ENCODE data around the gene NOVA2.

- no peak for TF ChIP-seq TEAD4 (IDR thresholded peaks at IDR 0.05)
- no peak for TF ChIP-seq CEBPB (IDR thresholded peaks at IDR 0.05)
- TF ChIP-seq EP300 (IDR thresholded peaks at IDR 0.05; ENCODE audit: borderline replicate concordance): peak; percentile 44; the same call in 1 of the 2 replicates
- TF ChIP-seq TAF1 (IDR thresholded peaks at IDR 0.05; ENCODE audit: low read depth): no peak
- TF ChIP-seq NFIC (IDR thresholded peaks at IDR 0.05): peak; percentile 80
Observed at GRCh38 chr19:45955905-45956608, 17.6 kb downstream of the NOVA2 start.

Data from Ishikawa (cell line).